GM21423 (cell line): Measurements from ENCODE around the gene MSH6.

ENCODE experiments used
- ATAC-seq: cut with Tn5 transposase; IDR thresholded peaks from one replicate; pipeline ENCODE4 v1.9.1; 2021; ENCODE audit warnings: mild to moderate bottlenecking, moderate library complexity; ENCODE audit not compliant: unreplicated experiment

Gene MSH6, protein sequence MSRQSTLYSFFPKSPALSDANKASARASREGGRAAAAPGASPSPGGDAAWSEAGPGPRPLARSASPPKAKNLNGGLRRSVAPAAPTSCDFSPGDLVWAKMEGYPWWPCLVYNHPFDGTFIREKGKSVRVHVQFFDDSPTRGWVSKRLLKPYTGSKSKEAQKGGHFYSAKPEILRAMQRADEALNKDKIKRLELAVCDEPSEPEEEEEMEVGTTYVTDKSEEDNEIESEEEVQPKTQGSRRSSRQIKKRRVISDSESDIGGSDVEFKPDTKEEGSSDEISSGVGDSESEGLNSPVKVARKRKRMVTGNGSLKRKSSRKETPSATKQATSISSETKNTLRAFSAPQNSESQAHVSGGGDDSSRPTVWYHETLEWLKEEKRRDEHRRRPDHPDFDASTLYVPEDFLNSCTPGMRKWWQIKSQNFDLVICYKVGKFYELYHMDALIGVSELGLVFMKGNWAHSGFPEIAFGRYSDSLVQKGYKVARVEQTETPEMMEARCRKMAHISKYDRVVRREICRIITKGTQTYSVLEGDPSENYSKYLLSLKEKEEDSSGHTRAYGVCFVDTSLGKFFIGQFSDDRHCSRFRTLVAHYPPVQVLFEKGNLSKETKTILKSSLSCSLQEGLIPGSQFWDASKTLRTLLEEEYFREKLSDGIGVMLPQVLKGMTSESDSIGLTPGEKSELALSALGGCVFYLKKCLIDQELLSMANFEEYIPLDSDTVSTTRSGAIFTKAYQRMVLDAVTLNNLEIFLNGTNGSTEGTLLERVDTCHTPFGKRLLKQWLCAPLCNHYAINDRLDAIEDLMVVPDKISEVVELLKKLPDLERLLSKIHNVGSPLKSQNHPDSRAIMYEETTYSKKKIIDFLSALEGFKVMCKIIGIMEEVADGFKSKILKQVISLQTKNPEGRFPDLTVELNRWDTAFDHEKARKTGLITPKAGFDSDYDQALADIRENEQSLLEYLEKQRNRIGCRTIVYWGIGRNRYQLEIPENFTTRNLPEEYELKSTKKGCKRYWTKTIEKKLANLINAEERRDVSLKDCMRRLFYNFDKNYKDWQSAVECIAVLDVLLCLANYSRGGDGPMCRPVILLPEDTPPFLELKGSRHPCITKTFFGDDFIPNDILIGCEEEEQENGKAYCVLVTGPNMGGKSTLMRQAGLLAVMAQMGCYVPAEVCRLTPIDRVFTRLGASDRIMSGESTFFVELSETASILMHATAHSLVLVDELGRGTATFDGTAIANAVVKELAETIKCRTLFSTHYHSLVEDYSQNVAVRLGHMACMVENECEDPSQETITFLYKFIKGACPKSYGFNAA (N-terminal part only)

GRCh38 chr2:47782671-47783485, at the start of gene MSH6:
TSS of gene MSH6 (plus strand) at chr2:47783145. CDS start at chr2:47783234, 89 bp downstream.
- ATAC-seq = peak; percentile 75

DNA sequence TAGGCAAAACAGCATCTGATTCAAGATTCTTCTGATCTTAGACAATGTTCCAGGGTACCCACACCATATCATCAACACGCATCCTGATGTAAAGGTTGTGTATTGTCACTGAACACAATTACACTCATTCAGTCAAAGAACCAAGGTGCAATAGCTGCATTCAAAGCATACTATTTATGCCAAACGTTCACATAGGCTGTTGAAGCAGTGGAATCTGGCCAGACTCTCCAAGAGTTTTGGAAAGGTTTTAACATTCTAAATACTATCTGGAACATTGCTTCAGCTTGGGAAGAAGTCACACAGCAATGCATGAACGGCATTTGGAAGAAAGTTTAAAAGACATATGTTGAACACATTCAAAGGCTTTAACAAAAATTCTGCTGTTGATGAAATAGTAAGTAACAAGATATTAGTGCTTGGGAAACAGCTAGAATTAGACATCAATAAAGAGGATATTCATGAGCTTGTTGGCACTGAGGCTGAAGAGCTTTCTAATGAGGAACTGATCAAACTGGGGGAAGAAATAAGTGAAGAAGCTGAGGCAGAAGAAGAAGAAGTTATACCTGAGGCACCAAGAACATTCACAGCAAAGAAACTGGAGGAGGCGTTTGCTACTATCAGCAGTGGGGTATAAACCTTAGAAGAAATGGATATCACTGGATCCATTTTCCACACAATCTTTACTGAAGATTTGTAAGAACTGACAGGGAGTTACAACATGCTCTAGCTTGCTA, 47.6 kb upstream of the MSH6 start:
- ATAC-seq = no peak

GRCh38 chr2:47735912-47736311, 47.0 kb upstream of the MSH6 start:
- ATAC-seq = no peak

GRCh38 chr2:47737191-47737975, 45.6 kb upstream of the MSH6 start:
- no peak for ATAC-seq

- no peak for ATAC-seq
Observed at GRCh38 chr2:47738331-47738730, 44.6 kb upstream of the MSH6 start.

DNA sequence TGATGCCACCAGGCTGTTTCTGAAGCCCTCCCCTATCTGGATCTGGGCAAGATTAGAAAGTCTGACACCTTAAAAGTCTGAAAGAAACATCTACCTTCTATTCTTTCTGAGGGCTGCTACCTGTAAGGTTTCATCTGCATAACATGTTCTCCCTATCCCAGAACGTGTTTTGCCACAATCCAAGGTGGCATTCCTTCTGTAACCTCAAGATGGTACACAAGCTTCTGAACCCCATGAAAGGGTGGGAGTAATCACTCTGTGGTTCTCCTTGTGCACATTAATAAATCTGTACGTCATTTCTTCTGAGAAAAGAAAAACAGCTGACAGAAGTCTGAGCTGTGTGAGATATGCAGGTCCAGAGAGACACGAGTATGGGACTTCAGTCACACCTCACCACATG, 41.8 kb upstream of the MSH6 start:
- ATAC-seq = no peak

GRCh38 chr2:47741637-47742036, 41.3 kb upstream of the MSH6 start:
- ATAC-seq = no peak

DNA sequence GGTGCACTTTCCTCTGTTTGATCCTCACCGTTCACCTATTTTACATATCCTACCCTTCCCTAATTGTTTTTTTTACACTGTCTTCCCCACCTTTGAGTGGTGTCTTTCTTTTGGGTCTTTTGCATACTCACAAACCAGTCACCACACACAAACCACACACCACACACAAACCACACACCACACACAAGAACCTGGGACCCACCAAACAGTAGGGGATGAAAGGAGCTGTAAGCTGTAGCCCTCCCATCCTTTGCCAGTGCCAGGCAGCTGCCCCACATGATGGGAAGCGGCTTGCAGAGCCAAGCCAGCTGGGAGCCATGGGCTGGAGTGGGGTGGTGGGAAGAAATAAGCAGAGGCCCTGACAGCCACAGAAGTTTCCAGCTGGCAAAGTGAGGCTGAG, 38.9 kb upstream of the MSH6 start:
- no peak for ATAC-seq

DNA sequence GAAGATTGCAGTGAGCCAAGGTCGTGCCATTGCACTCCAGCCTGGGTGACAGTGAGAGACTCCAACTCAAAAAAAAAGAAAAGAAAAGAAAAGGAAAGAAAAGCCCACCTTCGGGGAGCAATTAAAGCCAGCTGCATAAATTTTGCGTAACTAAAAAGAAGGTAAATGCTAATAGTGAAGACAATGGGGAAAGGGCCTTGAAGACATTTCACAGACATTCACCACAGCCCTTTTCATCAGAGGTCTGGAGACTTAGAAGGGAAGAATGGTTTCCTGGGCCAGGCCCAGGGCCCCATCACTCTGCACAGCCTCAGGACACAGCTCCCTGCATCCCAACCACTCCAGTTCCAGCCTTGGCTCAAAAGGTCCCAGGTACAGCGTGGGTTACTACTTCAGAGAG, 35.1 kb upstream of the MSH6 start:
- no peak for ATAC-seq

DNA sequence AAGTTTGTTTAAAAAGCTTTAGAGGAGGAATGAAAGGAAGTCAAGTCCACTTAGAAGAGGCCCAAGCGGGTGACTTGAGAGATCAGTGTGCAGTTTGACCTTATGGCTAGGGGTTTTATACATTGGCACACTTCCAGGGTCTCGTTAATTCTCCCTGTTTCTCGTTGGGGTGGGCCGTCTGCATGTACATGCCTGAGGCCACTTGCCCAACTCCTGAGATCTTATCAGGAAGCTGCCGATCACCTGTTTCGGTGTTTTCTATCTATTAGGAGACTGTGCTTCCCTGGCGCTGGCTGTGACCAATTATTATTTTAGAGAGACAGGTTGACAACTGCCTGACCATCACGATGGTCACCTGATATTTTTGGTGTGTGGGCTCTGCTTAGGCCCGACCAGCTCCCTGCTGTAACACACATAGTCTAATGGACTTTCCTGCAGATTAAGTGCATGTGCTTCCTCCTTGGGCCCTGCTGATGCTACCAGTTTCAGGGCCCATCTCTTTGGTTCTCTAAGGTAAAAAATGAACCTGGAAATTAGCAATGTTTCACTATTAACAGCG, 31.0 kb upstream of the MSH6 start:
- no peak for ATAC-seq

DNA sequence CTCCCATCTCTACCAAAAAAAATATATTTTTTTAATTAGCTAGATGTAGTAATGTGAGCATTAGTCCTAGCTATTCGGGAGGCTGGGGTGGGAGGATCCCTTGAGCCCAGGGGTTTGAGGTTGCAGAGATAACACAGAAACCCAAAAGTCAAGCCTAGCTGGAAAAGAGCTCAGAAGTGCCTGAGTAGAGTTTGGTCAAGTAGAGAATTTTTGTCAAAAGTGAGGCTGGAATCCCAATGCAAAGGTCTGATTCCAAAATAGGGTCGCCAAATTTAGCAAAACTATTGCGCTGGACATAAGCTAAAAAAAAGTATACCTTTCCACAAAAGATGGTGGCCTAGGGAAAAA, 15.5 kb upstream of the MSH6 start:
- no peak for ATAC-seq

DNA sequence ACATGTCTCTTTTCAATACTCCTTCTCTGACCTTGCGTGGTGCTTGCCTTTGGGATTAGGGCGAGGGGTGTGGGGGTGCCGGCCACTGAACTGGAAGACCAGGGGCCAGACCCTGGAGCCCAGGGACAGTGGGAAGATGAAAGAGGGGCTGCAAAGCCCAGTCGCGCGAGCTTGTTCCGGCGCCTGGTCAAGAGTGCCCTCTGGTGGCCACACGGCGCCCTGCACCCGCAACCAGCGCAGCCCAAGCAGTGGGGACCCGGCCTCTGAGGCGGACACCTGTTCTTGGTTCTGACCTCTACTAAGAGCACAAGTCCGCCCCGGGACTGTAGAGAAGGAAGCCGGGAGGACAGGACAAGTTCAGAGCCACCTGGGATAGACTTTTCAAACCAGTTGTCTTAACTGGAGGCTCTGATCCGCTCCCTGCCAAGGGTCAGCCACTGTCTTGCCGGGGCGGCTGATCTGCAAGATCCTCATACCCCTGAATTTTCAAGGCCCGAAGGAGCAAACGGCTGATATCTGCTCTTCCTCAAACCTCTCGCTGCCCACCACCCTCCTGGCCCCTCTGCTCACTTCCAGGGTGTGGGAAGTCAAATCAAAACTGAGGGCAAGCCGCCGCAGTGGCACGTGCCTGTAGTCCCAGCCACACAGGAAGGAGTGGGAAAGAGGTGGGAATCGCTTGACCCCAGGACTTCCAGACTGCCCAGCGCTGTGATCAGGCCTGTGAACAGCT, 14.9 kb upstream of the MSH6 start:
- no peak for ATAC-seq

DNA sequence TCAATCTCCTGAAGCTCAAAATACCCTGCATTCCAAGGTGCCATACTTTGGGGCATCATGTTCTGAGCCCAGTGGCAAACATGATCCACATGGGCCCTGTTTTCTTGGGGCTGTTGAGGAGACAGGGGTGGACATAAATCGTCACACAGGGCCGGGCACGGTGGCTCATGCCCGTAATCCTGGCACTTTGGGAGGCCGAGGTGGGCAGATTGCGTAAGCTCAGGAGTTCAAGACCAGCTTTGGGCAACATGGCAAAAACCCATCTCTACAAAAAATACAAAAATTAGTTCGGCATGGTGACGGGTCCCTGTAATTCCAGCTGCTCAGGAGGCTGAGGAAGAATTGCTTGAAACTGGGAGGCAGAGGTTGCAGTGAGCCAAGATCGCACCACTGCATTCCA, 13.6 kb upstream of the MSH6 start:
- ATAC-seq = no peak

GRCh38 chr2:47771211-47771610, 11.7 kb upstream of the MSH6 start:
- ATAC-seq = no peak

- ATAC-seq = no peak
Observed at GRCh38 chr2:47772343-47772742, 10.6 kb upstream of the MSH6 start.

DNA sequence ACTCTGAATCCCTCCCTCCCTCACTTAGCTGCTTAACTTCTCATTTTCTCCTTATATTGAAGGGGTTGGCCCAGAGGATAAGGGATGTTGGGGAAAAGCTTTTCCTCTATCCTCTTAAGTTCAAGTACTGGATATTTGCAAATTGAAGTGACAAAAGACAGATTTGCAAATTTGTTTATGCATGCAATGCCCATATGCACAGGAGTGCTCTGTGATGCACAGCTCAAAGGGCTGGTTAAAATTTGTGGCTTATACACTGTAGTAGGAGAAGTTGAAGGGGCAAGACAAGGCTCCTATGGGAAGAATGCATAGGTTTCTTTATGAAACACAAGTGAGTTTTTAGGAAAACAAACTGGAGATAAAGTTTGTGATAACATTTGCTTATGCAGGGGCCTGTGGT, 8.4 kb upstream of the MSH6 start:
- ATAC-seq = no peak

DNA sequence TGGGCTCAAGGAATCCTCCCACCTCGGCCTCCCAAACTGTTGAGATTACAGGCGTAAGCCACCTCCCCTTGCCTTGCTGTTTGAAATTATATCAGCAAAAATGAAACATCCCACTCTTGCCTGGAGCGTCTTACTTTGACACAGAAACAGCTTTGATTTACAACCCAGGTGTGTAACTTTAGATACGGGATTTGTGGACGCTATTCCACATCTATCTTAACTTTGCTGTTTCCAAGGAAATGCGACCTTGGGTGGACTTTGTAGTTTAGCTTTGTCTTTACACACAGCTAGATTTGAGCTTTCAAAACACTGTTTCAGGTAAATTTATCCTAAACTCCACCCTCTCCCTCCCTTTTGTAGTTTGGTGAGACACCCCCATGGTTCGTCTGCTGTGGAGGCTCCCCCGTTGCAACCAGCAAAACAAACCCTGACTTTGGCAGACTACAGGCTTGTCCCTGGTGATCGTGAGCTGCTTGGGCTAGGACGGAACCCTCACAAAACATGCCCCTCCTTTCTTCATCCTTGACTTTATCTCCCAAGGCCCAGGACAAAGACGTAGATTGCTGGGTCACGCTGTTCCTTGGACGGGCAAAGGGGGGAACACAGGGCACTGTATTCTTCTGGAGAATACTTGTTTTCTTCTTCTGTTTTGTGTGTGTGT, 5.5 kb upstream of the MSH6 start:
- no peak for ATAC-seq
